Ishikawa (cell line): ENCODE measurements around the gene HLTF.

Source experiments
- CEBPB ChIP-seq: IDR thresholded peaks from 2 replicates; pipeline ENCODE4 v1.6.1; 2012
- CREB1 ChIP-seq: IDR thresholded peaks from 2 replicates; pipeline ENCODE4 v1.6.1; 2012; ENCODE audit warnings: low read depth
- EGR1 ChIP-seq: IDR thresholded peaks from 2 replicates; pipeline ENCODE4 v1.6.1; 2012
- EP300 ChIP-seq: IDR thresholded peaks from 2 replicates; pipeline ENCODE4 v1.6.1; 2012; ENCODE audit warnings: borderline replicate concordance
- FOXM1 ChIP-seq: IDR thresholded peaks from 2 replicates; pipeline ENCODE4 v1.6.1; 2012; ENCODE audit warnings: low read depth, borderline replicate concordance
- NFIC ChIP-seq: IDR thresholded peaks from 2 replicates; pipeline ENCODE4 v1.6.1; 2012
- RAD21 ChIP-seq: IDR thresholded peaks from 2 replicates; pipeline ENCODE4 v1.6.1; 2012; ENCODE audit warnings: low read depth
- TAF1 ChIP-seq: IDR thresholded peaks from 2 replicates; pipeline ENCODE4 v1.6.1; 2012; ENCODE audit warnings: low read depth, mild to moderate bottlenecking
- TCF12 ChIP-seq: IDR thresholded peaks from 2 replicates; pipeline ENCODE4 v1.6.1; 2012; ENCODE audit warnings: low read depth
- TEAD4 ChIP-seq: IDR thresholded peaks from 2 replicates; pipeline ENCODE4 v1.6.1; 2012
- YY1 ChIP-seq: IDR thresholded peaks from 2 replicates; pipeline ENCODE4 v1.6.1; 2012; ENCODE audit warnings: low read depth
- ZBTB7A ChIP-seq: IDR thresholded peaks from 2 replicates; pipeline ENCODE4 v1.6.1; 2012; ENCODE audit warnings: low read depth
- TF ChIP-seq, protein P1 (sequence below): IDR thresholded peaks from 2 replicates; pipeline ENCODE4 v1.6.1; 2012
- TF ChIP-seq, protein P2 (sequence below): IDR thresholded peaks from 2 replicates; pipeline ENCODE4 v1.6.1; 2012
- TF ChIP-seq, protein P3 (sequence below): IDR thresholded peaks from 2 replicates; pipeline ENCODE4 v1.6.1; 2012; ENCODE audit warnings: low read depth, mild to moderate bottlenecking

The HLTF gene

GRCh38 chr3:149005416-149005815 lies 80.9 kb downstream of the HLTF start:
- no peak for TF ChIP-seq TCF12
- TF ChIP-seq TEAD4: no peak

- no peak for TF ChIP-seq TEAD4
- TF ChIP-seq, protein P1, sequence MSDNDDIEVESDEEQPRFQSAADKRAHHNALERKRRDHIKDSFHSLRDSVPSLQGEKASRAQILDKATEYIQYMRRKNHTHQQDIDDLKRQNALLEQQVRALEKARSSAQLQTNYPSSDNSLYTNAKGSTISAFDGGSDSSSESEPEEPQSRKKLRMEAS: no peak
- TF ChIP-seq EGR1: no peak
- no peak for TF ChIP-seq EP300
- TF ChIP-seq RAD21: no peak
- TF ChIP-seq, protein P2, sequence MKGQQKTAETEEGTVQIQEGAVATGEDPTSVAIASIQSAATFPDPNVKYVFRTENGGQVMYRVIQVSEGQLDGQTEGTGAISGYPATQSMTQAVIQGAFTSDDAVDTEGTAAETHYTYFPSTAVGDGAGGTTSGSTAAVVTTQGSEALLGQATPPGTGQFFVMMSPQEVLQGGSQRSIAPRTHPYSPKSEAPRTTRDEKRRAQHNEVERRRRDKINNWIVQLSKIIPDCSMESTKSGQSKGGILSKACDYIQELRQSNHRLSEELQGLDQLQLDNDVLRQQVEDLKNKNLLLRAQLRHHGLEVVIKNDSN: no peak
Measured at GRCh38 chr3:149004622-149005021, 81.7 kb downstream of the HLTF start.

DNA sequence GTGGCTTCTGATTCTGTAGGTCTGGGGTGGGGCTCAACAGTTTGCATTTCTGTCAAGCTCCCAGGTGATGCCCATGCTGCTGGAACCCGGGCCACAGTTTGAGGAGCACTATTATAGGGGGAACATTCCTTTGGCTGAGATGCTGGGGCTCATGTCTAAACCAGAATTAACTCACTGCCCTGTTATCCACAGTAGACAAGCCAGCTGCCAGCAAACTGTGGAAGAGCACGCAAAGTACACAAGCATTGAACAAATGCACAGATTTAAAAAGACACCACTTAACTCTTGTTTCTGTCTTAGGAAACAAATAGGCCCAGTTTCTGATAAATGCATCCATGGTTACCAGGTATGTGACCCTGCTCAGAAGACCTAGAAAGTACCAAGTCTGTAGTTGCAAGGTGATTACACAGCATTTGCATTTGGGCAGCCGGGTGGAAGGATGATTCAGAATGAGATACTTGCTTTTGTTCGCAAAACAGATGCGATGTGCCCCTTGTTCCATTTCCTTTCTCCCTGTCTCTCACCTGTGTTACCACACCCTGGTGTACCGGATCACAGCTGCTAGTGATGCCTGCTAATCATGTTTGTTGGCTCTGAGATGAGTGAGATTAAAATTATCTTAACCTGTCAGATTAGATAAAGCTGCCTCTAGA lies 82.6 kb downstream of the HLTF start:
- no peak for TF ChIP-seq EP300
- TF ChIP-seq, protein P1: no peak
- TF ChIP-seq, protein P3, sequence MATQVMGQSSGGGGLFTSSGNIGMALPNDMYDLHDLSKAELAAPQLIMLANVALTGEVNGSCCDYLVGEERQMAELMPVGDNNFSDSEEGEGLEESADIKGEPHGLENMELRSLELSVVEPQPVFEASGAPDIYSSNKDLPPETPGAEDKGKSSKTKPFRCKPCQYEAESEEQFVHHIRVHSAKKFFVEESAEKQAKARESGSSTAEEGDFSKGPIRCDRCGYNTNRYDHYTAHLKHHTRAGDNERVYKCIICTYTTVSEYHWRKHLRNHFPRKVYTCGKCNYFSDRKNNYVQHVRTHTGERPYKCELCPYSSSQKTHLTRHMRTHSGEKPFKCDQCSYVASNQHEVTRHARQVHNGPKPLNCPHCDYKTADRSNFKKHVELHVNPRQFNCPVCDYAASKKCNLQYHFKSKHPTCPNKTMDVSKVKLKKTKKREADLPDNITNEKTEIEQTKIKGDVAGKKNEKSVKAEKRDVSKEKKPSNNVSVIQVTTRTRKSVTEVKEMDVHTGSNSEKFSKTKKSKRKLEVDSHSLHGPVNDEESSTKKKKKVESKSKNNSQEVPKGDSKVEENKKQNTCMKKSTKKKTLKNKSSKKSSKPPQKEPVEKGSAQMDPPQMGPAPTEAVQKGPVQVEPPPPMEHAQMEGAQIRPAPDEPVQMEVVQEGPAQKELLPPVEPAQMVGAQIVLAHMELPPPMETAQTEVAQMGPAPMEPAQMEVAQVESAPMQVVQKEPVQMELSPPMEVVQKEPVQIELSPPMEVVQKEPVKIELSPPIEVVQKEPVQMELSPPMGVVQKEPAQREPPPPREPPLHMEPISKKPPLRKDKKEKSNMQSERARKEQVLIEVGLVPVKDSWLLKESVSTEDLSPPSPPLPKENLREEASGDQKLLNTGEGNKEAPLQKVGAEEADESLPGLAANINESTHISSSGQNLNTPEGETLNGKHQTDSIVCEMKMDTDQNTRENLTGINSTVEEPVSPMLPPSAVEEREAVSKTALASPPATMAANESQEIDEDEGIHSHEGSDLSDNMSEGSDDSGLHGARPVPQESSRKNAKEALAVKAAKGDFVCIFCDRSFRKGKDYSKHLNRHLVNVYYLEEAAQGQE: no peak
- no peak for TF ChIP-seq CREB1
- TF ChIP-seq CEBPB: no peak
- no peak for TF ChIP-seq TAF1
- TF ChIP-seq TCF12: no peak
- no peak for TF ChIP-seq NFIC
- TF ChIP-seq YY1: no peak
- TF ChIP-seq RAD21: no peak
- TF ChIP-seq FOXM1: no peak
- TF ChIP-seq EGR1: no peak
- TF ChIP-seq TEAD4: no peak
- TF ChIP-seq, protein P2: no peak
- no peak for TF ChIP-seq ZBTB7A

- no peak for TF ChIP-seq NFIC
- TF ChIP-seq ZBTB7A: no peak
- TF ChIP-seq TAF1: no peak
- TF ChIP-seq TEAD4: no peak
- TF ChIP-seq CEBPB: no peak
Measured at GRCh38 chr3:149001727-149002126, 84.6 kb downstream of the HLTF start.

DNA sequence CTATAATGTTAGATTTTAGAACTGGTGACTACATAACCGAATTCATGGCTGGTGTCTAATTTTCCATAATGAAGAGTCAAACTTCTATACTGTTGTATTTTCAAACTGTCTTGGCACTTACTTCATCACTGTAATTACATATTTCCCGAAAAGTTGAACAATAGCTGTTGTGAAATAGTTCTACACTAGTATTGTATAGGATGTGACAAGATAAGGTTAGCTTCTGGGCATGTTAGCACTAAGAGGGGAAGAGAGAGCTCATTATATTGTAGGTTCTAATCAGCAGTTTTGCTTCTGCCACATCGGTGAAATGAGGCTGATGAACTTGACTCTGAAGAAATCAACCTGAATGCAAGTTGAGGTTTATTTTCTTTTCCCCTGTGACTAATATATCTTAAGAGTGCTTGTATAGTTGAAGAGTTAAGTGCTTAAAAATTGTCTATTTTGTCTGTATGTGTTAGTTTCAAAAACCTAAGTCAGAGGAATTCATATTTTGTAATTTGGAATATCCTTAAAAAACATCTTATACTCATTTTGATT lies 86.1 kb downstream of the HLTF start:
- TF ChIP-seq EGR1 (no peak), TAF1 (no peak), YY1 (no peak)

- no peak for TF ChIP-seq EGR1
- TF ChIP-seq FOXM1: no peak
- TF ChIP-seq ZBTB7A: no peak
- TF ChIP-seq NFIC: no peak
- TF ChIP-seq, protein P3: no peak
- TF ChIP-seq, protein P2: no peak
- no peak for TF ChIP-seq RAD21
- no peak for TF ChIP-seq YY1
- no peak for TF ChIP-seq EP300
- TF ChIP-seq CREB1: no peak
- no peak for TF ChIP-seq TEAD4
- no peak for TF ChIP-seq TCF12
- no peak for TF ChIP-seq CEBPB
- no peak for TF ChIP-seq TAF1
- TF ChIP-seq, protein P1: no peak
Measured at GRCh38 chr3:148999806-149000205, 86.5 kb downstream of the HLTF start.
